SK-N-MC (cell line): ENCODE data around the gene TUB.
A peak's percentile ranks its signal among the peaks of the same experiment; 100 is the strongest.

Experiments
- DNase-seq: peaks from one replicate; pipeline ENCODE4 v3.0.0-alpha.2; 2011; ENCODE audit warnings: low read depth, low spot score
- H3K27ac ChIP-seq: fragments of 200-600 bp; sonication (generic); 2 replicates; pipeline ENCODE4 v1.5.1; 2016; ENCODE audit warnings: mixed run types
- H3K36me3 ChIP-seq: fragments of 200-600 bp; sonication (generic); 2 replicates; pipeline ENCODE4 v1.6.1; 2017; ENCODE audit warnings: antibody characterized with exemption, low read length, mixed read lengths; ENCODE audit not compliant: insufficient read depth
- H3K4me3 ChIP-seq: fragments of 200-600 bp; sonication (generic); 2 replicates; pipeline ENCODE4 v1.5.1; 2016
- H3K9ac ChIP-seq: fragments of 200-600 bp; sonication (generic); 2 replicates; pipeline ENCODE4 v1.8.0; 2017; ENCODE audit warnings: mixed run types, mixed read lengths; ENCODE audit not compliant: insufficient read length
- H3K9me3 ChIP-seq: fragments of 200-600 bp; sonication (generic); 2 replicates; pipeline ENCODE4 v1.6.1; 2017; ENCODE audit warnings: low read depth, mild to moderate bottlenecking, antibody characterized with exemption, low read length, moderate library complexity, mixed read lengths
- EZH2 ChIP-seq: fragments of 200-600 bp; sonication (generic); IDR thresholded peaks from one replicate; pipeline ENCODE4 v1.6.1; 2017; ENCODE audit warnings: antibody characterized with exemption
- FOXP2 ChIP-seq: optimal IDR thresholded peaks from 2 replicates; pipeline ENCODE3; 2011; ENCODE audit warnings: mild to moderate bottlenecking, moderate library complexity; ENCODE audit not compliant: insufficient read depth; ENCODE audit errors: extremely low read length, control extremely low read depth
- POLR2AphosphoS5 ChIP-seq: IDR thresholded peaks from 2 replicates; pipeline ENCODE4 v1.6.1; 2012; ENCODE audit warnings: mild to moderate bottlenecking, low read depth, low read length, borderline replicate concordance

TUB gene

DNA sequence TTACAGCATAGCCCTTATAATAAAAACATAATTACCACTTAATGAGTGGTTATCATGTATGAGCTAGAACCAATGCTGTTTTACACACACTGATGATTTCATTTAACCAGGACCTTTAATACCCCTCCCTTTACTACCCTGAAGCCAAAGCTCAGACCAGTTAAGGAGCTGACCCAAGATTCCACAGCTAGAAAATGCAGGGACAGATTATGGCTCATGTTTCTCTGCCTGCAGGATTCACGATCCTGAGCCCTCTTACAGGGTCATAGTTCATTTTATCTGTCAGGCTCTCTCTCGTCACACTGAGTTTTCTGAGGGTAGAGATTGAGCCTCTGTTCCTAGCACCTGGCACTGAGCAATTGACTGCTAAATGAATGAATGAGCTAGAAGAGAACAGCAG is 27.4 kb downstream of the TUB start:
- no peaks in the 10 kb centered on the region; the same call in 1 of the 2 replicates for H3K36me3 ChIP-seq
- H3K4me3 ChIP-seq = no peak overlapping the region
- TF ChIP-seq EZH2 (no peak), POLR2AphosphoS5 (no peak), FOXP2 (no peak)
- H3K9me3 ChIP-seq = no peaks in the 10 kb centered on the region
- DNase-seq = no peak
- H3K9ac ChIP-seq = no peak overlapping the region
- H3K27ac ChIP-seq = no peak overlapping the region

DNA sequence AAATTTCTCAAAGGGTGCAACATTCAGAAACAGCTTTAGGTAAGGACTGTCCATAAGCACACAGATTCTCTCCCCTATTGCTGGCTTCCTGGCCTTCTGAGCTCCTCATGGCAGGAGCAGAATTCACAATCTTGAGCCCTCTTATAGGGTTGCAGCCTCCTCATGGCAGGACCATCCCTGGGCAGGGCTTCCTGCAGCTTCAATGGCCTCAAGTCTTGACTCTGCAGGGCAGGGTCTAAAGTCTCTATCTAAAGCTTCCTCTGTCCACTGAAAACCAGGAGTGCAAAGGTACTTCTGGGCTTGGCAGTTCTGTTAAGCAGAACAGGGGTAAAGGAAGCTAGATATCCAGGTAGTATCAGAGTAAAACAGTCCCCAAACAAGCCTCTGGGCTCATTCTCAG is 28.7 kb downstream of the TUB start:
- H3K36me3 ChIP-seq = no peaks in the 10 kb centered on the region
- no peak overlapping the region for H3K27ac ChIP-seq
- H3K9ac ChIP-seq = no peak overlapping the region
- H3K4me3 ChIP-seq = no peak overlapping the region
- no peaks in the 10 kb centered on the region for H3K9me3 ChIP-seq
- DNase-seq = no peak
- TF ChIP-seq EZH2 = no peak
- no peak for TF ChIP-seq POLR2AphosphoS5
- TF ChIP-seq FOXP2 = no peak

DNA sequence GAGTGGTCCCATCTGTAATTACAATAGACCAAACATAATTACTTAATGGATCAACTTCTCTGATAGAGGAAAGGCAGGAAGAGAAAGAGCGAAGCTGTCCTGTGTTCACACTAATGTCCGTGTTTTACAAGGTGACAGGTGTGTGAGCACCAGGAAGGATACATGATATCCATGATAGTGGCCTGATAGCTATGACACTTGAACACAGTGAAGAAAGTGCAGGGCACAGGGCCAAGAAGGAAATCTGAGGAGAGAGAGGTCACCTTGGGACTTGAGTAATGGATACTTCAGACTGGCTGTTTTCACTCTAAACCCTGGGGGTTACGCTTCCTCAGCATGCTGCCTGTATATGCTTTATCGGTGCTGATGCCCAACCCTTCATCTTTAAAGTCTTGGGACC is 29.4 kb downstream of the TUB start:
- H3K4me3 ChIP-seq = no peak overlapping the region
- TF ChIP-seq EZH2 = no peak
- no peak for TF ChIP-seq FOXP2
- TF ChIP-seq POLR2AphosphoS5 = no peak
- no peak overlapping the region for H3K27ac ChIP-seq
- H3K36me3 ChIP-seq = no peaks in the 10 kb centered on the region
- H3K9me3 ChIP-seq = no peaks in the 10 kb centered on the region
- H3K9ac ChIP-seq = no peak overlapping the region
- no peak for DNase-seq

DNA sequence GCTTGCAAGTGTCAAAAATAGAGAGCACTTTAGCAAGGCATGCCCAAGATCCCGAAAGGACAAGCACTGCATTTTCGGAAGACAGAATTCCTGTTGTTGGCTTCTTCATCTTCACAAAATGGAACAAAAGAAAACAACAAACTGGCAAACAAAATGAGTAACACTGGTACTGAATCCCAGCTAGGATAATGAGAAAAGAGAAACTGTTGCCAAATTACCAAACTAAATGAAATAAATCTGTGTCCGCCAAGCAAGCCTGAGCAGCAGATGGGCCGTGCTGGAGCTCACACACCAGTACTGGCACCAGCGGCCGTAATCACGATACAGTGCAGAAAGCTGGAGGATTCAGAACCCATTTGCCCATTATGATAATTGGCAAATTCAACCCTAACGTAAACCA is 30.6 kb downstream of the TUB start:
- Histone ChIP-seq H3K27ac (no peak overlapping the region), H3K9me3 (no peaks in the 10 kb centered on the region), H3K36me3 (no peaks in the 10 kb centered on the region), H3K4me3 (no peak overlapping the region), H3K9ac (no peak overlapping the region)
- DNase-seq = no peak
- TF ChIP-seq POLR2AphosphoS5 (no peak), FOXP2 (no peak), EZH2 (no peak)

DNA sequence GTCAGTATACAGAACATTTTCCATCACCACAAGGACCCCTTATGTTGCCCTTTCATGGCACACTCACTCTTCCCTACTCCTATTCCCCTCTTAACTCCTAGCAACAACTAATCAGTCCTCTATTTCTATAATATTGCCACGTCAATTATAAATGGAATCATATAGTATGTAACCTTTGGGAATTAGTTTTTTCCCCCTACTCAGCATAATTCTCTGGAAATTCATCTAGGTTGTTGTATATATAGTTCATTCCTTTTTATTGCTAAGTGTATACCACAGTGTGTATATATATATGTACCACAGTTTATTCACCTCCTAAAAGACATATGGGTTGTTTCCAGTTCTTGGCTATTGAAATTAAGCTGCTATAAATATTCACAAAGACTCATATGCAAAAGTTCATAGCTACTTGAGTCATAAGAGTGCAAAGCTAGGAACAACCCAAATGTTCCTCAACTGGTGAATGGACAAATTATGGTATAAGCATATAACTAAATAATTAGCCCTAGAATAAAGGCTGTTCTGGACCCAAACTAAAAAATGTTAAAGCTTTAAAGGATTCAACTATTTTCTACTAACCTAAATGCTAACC is 41.3 kb downstream of the TUB start:
- Histone ChIP-seq H3K9ac (no peak overlapping the region), H3K4me3 (no peak overlapping the region), H3K9me3 (no peaks in the 10 kb centered on the region), H3K27ac (no peak overlapping the region), H3K36me3 (no peaks in the 10 kb centered on the region)
- no peak for DNase-seq
- TF ChIP-seq EZH2 (no peak), FOXP2 (no peak)

- no peaks in the 10 kb centered on the region for H3K36me3 ChIP-seq
- no peak overlapping the region for H3K27ac ChIP-seq
- no peak overlapping the region for H3K4me3 ChIP-seq
- no peaks in the 10 kb centered on the region for H3K9me3 ChIP-seq
- TF ChIP-seq POLR2AphosphoS5 (no peak), EZH2 (no peak), FOXP2 (no peak)
- DNase-seq = no peak
- H3K9ac ChIP-seq = no peak overlapping the region
Observed at GRCh38 chr11:8126649-8127289, 45.8 kb downstream of the TUB start.

- no peak overlapping the region for H3K9ac ChIP-seq
- H3K9me3 ChIP-seq = no peaks in the 10 kb centered on the region
- TF ChIP-seq FOXP2 = no peak
- TF ChIP-seq EZH2 = no peak
- TF ChIP-seq POLR2AphosphoS5 = no peak
- DNase-seq = no peak
- no peak overlapping the region for H3K27ac ChIP-seq
- H3K4me3 ChIP-seq = no peak overlapping the region
- H3K36me3 ChIP-seq = no peaks in the 10 kb centered on the region
Observed at GRCh38 chr11:8127447-8127846, 46.4 kb downstream of the TUB start.

DNA sequence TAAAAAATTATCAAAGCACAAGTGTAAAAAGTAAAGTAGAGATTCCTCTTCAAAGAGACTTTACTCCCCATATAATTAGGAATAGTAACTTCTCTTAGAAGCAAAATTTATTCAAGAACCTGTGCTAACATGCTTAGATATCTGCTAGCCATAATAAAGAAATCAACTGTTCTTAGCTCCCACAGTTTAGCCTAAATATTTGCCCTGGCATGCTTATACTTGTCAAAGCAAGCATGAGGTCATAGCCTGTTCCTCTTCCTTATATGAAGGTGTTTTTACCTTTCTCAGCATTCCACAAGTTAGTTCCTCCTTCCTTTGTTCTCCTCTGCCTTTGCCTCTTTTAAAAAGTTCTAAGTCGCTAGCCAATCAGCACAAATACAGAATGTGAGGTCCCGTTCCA is 57.5 kb downstream of the TUB start:
- no peak overlapping the region for H3K4me3 ChIP-seq
- no peak for DNase-seq
- TF ChIP-seq EZH2 (no peak), POLR2AphosphoS5 (no peak), FOXP2 (no peak)

DNA sequence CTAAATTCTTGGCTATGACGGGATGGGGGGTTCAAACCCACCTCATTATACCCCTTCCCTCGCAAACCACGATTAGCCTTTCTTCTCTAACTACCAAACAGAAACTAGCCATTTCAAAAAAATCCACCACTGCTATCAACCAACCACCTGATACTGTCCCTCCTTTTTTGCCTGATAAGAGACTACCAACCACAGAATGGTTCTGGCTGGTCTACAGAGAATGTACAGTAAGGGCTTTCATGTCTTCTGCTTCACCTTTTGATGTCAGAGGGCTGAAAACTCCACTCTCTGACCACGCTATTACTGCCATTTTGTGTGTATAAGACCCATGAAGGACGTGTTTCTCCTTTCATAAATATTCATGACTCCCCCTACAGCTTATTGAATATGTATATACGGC is 68.7 kb downstream of the TUB start:
- Histone ChIP-seq H3K36me3 (no peaks in the 10 kb centered on the region), H3K4me3 (no peak overlapping the region), H3K9ac (no peak overlapping the region), H3K27ac (no peak overlapping the region), H3K9me3 (no peaks in the 10 kb centered on the region)
- peak; percentile 1 for DNase-seq
- TF ChIP-seq FOXP2 (no peak), POLR2AphosphoS5 (no peak), EZH2 (no peak)

More for the DNA sequence above, 57.5 kb downstream of the TUB start:
- Histone ChIP-seq H3K27ac (no peak overlapping the region), H3K36me3 (no peaks in the 10 kb centered on the region), H3K9ac (no peak overlapping the region), H3K9me3 (no peaks in the 10 kb centered on the region)
